Heart right ventricle (tissue), 16 donors: ENCODE data around the gene AKT1S1. TPM values are rescaled to one million over a fixed set of nuclear protein-coding genes. Genes with fewer than 3 reads are reported as not detected.

ENCODE experiments used
- ATAC-seq, 8 donors: fragments of 200-7000 bp; cut with Tn5 transposase; one replicate each; pipeline ENCODE4 v1.9.1; 2020; ENCODE audit warnings: mild to moderate bottlenecking in 8 of 8, moderate library complexity in 8 of 8, moderate number of reproducible peaks in 1 of 8
- DNase-seq, 2 donors: peaks; one replicate each; pipeline ENCODE4 v3.0.0-alpha.2; 2020
- H3K27ac ChIP-seq, 10 donors: fragments of 200-600 bp; sonication (generic) in 2 of 10; one replicate each; pipeline versions ENCODE4 v1.5.0 to v1.8.0; 2020 to 2022; ENCODE audit warnings: mild to moderate bottlenecking in 3 of 10
- H3K27me3 ChIP-seq, 7 donors: fragments of 200-600 bp; one replicate each; pipeline ENCODE4 v1.8.0; 2021 to 2022; ENCODE audit warnings: mild to moderate bottlenecking in 2 of 7
- H3K36me3 ChIP-seq, 9 donors: fragments of 200-600 bp; sonication (generic) in 1 of 9; one replicate each; pipeline versions ENCODE4 v1.5.0 to v1.8.0; 2020 to 2022; ENCODE audit warnings: mild to moderate bottlenecking in 2 of 9
- H3K4me1 ChIP-seq, 9 donors: fragments of 200-600 bp; sonication (generic) in 1 of 9; one replicate each; pipeline versions ENCODE4 v1.5.0 to v1.8.0; 2020 to 2022; ENCODE audit warnings: mild to moderate bottlenecking in 4 of 9
- H3K4me3 ChIP-seq, 10 donors: fragments of 200-600 bp; sonication (generic) in 2 of 10; one replicate each; pipeline versions ENCODE4 v1.5.0 to v1.8.0; 2020 to 2022; ENCODE audit warnings: mild to moderate bottlenecking in 7 of 10, moderate library complexity in 2 of 10
- H3K9me3 ChIP-seq, 11 donors: fragments of 200-600 bp in 10 of 11; sonication (generic) in 2 of 11; one replicate each; pipeline versions ENCODE4 v1.5.0 to v1.8.0; 2013 to 2022; ENCODE audit warnings: mild to moderate bottlenecking in 2 of 11, control low read depth in 1 of 11, moderate library complexity in 1 of 11
- WGBS, 2 donors: extraction: QIAGEN DNeasy Blood & Tissue Kit; methylation state at CpG; one replicate each; pipeline ENCODE4 v1.1.7; 2013; ENCODE audit warnings: inconsistent platforms in 1 of 2; 5-methylcytosine and 5-hydroxymethylcytosine counted together
- intact Hi-C, 10 donors: fragments of 100-400 bp; cut with DNase I; formaldehyde crosslinking; loops; one replicate each; pipeline versions ENCODE4 v1.11.1 to v1.14.2; 2022
- polyA plus RNA-seq, 2 donors: library from polyadenylated mRNA; stranded (reverse); fragments of 200-250 nt; gene quantifications; one replicate each; pipeline ENCODE4 v1.2.3, GENCODE V29; 2013
- total RNA-seq, 10 donors: library from RNA; stranded (reverse); fragmentation: NEBNext Ultra II Directional in 3 of 10; extraction: Animal tissue kit (Norgen Biotek cat#: 25700) in 3 of 10; gene quantifications; one replicate each; pipeline versions ENCODE4 v1.2.1 to v1.2.4, GENCODE V29; 2021 to 2023
- TF ChIP-seq, protein P1 (sequence below), 9 donors: fragments of 200-600 bp; sonication (generic) in 2 of 9; IDR thresholded peaks; one replicate each; pipeline versions ENCODE4 v1.5.0 to v1.8.0; 2021 to 2022; ENCODE audit warnings: antibody characterized with exemption in 9 of 9, mild to moderate bottlenecking in 5 of 9, moderate library complexity in 1 of 9
- donor health status: Arrhythmogenic right ventricular cardiomyopathy.
- donor health status: ischemic (EF 13 %, LVEDD 7.1; RV severe dilation, severe dysfunction).
- donor health status: healthy with polysubstance abuse.
- donor health status: DM: no; HTN: yes; CAD: no.
- donor health status: DM: no; HTN: no; CAD: no.
- donor health status: ischemic (EF 25% LVEDD 6.9; RV normal size, moderate dysfunction).
- donor health status: ischemic (EF 25% LVEDD 5.7; RV mildly dilated, moderate dysfunction).
- donor health status: healthy.
- donor health status: DM: yes; HTN: yes; CAD: no.
- donor health status: Ischemic cardiomyopathy.
- donor health status: ischemic (EF 35%, LVEDD 5.7; RV mildly dilated, moderate dysfunction).
- donor health status: nonischemic (EF 11% LVEDD 7.7; RV severe dilation, severe dysfunction).
- donor health status: DM: yes; HTN: yes; CAD: no.
- donor health status: PGD.
- donor health status: ischemic (EF 29% LVEDD 5.4; RV normal size, mild dysfunction).
- donor health status: nonischemic (EF 23%, LVEDD 6.1; RV moderate dilation, normal function).

Gene AKT1S1
- total and polyA plus RNA-seq, 12 donors, result 26.0 to 51.9 (median 32.8) TPM

DNA sequence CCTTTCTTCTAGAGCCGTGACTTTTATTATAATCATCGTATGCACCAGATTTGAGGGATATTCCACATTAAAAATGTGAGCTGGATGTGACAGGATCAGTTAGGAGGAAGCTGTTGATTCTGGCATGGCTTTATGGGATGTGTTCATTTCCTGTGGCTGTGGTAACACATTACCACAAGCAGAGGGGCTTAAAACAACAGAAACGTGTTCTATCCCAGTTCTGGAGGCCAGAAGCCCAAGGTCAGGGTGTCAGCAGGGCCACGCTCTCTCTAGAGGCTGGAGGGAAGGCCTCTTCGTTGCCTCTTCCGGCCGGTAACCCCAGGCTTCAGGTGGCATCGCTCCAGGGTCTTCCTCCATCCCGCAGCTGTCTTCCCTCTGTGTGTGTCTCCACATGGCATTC lies 44.6 kb downstream of the AKT1S1 start:
- DNase-seq (no peak), ATAC-seq (no peak)
- Histone ChIP-seq H3K4me1 (peaks cover 0 to 18% (median 0%) of the 10 kb centered on the region in 9 donors), H3K27me3 (no peaks in the 10 kb centered on the region), H3K27ac (peak overlapping the region in 1 of 10 donors; percentile 60), H3K9me3 (no peaks in the 10 kb centered on the region), H3K36me3 (peaks cover 0 to 100% (median 70%) of the 10 kb centered on the region in 9 donors), H3K4me3 (no peak overlapping the region)
- TF ChIP-seq, protein P1, sequence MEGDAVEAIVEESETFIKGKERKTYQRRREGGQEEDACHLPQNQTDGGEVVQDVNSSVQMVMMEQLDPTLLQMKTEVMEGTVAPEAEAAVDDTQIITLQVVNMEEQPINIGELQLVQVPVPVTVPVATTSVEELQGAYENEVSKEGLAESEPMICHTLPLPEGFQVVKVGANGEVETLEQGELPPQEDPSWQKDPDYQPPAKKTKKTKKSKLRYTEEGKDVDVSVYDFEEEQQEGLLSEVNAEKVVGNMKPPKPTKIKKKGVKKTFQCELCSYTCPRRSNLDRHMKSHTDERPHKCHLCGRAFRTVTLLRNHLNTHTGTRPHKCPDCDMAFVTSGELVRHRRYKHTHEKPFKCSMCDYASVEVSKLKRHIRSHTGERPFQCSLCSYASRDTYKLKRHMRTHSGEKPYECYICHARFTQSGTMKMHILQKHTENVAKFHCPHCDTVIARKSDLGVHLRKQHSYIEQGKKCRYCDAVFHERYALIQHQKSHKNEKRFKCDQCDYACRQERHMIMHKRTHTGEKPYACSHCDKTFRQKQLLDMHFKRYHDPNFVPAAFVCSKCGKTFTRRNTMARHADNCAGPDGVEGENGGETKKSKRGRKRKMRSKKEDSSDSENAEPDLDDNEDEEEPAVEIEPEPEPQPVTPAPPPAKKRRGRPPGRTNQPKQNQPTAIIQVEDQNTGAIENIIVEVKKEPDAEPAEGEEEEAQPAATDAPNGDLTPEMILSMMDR (IDR thresholded peaks at IDR 0.05), result no peak
- intact Hi-C loops, result loop anchor here in 1 of 10 donors (10.0 kb wide), 1 partner anchor 1242 kb away; no protein-coding TSS in a partner anchor
- WGBS, 2 donors, result 60 to 72% methylated on average over 9 of the region's 9 CpGs

GRCh38 chr19:49831592-49831991 lies 45.6 kb downstream of the AKT1S1 start:
- Histone ChIP-seq H3K4me1 (peaks cover 0 to 18% (median 0%) of the 10 kb centered on the region in 9 donors), H3K9me3 (no peaks in the 10 kb centered on the region), H3K27ac (no peak overlapping the region), H3K4me3 (no peak overlapping the region), H3K27me3 (no peaks in the 10 kb centered on the region), H3K36me3 (peaks cover 0 to 100% (median 66%) of the 10 kb centered on the region in 9 donors)
- intact Hi-C loops, result loop anchor here in 1 of 10 donors (10.0 kb wide), 1 partner anchor 1243 kb away; no protein-coding TSS in a partner anchor
- TF ChIP-seq, protein P1 (IDR thresholded peaks at IDR 0.05), result no peak
- 96 to 98% methylated on average over 8 of the region's 8 CpGs for WGBS, 2 donors
- no peak for ATAC-seq
- no peak for DNase-seq

DNA sequence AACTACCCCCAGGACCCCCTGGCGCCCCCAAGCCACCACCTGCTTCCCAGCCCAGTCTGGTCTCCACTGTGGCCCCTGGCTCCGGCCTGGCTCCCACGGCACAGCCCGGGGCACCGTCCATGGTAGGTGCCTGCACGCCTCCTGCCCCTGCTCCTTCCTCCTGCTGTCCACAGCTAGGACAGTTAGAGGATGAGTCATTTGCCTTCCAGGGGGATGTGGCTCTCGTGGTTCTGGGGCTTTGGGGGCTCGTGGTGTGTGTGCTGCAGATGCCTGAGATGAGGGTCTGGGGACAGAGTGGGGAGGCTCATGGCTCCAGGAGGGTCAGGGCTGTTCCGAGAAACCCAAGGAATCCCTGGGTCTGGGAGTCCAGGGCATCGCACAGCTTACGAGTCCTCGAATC lies 46.4 kb downstream of the AKT1S1 start:
- Histone ChIP-seq H3K4me3 (no peak overlapping the region), H3K9me3 (no peaks in the 10 kb centered on the region), H3K27ac (no peak overlapping the region), H3K4me1 (peaks cover 0 to 18% (median 0%) of the 10 kb centered on the region in 9 donors), H3K27me3 (no peaks in the 10 kb centered on the region), H3K36me3 (peaks cover 0 to 93% (median 58%) of the 10 kb centered on the region in 9 donors)
- WGBS, 2 donors, result 95 to 97% methylated on average over 12 of the region's 12 CpGs
- DNase-seq (no peak), ATAC-seq (no peak)
- TF ChIP-seq, protein P1 (IDR thresholded peaks at IDR 0.05), result no peak
- intact Hi-C loops, result loop anchor here in 1 of 10 donors (10.0 kb wide), 1 partner anchor 1244 kb away; no protein-coding TSS in a partner anchor

DNA sequence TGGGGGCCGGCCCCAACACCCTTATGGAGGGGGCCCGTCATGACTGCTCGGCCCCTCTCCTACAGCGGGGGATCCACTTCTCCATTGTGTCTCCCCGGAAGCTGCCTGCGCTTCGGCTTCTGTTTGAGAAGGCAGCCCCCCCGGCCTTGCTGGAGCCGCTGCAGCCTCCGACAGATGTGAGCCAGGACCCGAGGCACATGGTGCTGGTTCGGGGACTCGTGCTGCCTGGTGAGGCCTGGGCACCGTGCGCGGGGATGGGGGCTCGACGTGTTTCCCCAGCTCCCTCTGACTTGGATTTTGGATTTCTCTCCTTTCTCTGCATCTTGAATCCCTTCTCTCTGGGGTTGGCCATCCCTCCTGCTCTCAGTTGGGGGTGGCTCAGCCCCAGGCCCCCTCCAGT lies 47.4 kb downstream of the AKT1S1 start:
- no peaks in the 10 kb centered on the region for H3K27me3 ChIP-seq
- ATAC-seq (no peak), DNase-seq (no peak)
- H3K9me3 ChIP-seq, result no peaks in the 10 kb centered on the region
- 93 to 97% methylated on average over 18 of the region's 18 CpGs for WGBS, 2 donors
- no peak overlapping the region for H3K27ac ChIP-seq
- no peak overlapping the region for H3K4me3 ChIP-seq
- TF ChIP-seq, protein P1 (IDR thresholded peaks at IDR 0.05), result no peak
- peaks cover 0 to 18% (median 0%) of the 10 kb centered on the region in 9 donors for H3K4me1 ChIP-seq
- peaks cover 0 to 90% (median 50%) of the 10 kb centered on the region in 9 donors for H3K36me3 ChIP-seq
- intact Hi-C loops, result loop anchor here in 1 of 10 donors (10.0 kb wide), 1 partner anchor 1245 kb away; no protein-coding TSS in a partner anchor
